ENCODE data around the gene NSRP1. TPM values are rescaled to one million over a fixed set of nuclear protein-coding genes. Genes with fewer than 3 reads are reported as not detected.

Gene NSRP1
- polyA plus RNA-seq (4.5 and 8.6 TPM in 2 replicates), polyA minus RNA-seq (13.1 and 16.0 TPM in 2 replicates)

- H3F3A ChIP-seq (ENCODE audit: insufficient read depth, low read length, poor library complexity, severe bottlenecking), result no peaks in the 10 kb centered on the region
- no peaks in the 10 kb centered on the region for H3K36me3 ChIP-seq (ENCODE audit: insufficient read depth, low read length)
- TF ChIP-seq, protein P1, sequence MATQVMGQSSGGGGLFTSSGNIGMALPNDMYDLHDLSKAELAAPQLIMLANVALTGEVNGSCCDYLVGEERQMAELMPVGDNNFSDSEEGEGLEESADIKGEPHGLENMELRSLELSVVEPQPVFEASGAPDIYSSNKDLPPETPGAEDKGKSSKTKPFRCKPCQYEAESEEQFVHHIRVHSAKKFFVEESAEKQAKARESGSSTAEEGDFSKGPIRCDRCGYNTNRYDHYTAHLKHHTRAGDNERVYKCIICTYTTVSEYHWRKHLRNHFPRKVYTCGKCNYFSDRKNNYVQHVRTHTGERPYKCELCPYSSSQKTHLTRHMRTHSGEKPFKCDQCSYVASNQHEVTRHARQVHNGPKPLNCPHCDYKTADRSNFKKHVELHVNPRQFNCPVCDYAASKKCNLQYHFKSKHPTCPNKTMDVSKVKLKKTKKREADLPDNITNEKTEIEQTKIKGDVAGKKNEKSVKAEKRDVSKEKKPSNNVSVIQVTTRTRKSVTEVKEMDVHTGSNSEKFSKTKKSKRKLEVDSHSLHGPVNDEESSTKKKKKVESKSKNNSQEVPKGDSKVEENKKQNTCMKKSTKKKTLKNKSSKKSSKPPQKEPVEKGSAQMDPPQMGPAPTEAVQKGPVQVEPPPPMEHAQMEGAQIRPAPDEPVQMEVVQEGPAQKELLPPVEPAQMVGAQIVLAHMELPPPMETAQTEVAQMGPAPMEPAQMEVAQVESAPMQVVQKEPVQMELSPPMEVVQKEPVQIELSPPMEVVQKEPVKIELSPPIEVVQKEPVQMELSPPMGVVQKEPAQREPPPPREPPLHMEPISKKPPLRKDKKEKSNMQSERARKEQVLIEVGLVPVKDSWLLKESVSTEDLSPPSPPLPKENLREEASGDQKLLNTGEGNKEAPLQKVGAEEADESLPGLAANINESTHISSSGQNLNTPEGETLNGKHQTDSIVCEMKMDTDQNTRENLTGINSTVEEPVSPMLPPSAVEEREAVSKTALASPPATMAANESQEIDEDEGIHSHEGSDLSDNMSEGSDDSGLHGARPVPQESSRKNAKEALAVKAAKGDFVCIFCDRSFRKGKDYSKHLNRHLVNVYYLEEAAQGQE (IDR thresholded peaks at IDR 0.05; ENCODE audit: borderline replicate concordance), result peak; percentile 94
- TF ChIP-seq RAD21 (conservative IDR thresholded peaks at IDR 0.05), result no peak
- peak; percentile 55 for TF ChIP-seq EP300 (conservative IDR thresholded peaks at IDR 0.05; ENCODE audit: poor library complexity, severe bottlenecking)
- TF ChIP-seq POLR2AphosphoS5 (IDR thresholded peaks at IDR 0.05), result peak; percentile 99
- TF ChIP-seq MXI1 (conservative IDR thresholded peaks at IDR 0.05; ENCODE audit: poor library complexity, severe bottlenecking), result peak; percentile 73
- peak; percentile 9 for TF ChIP-seq CTCF (IDR thresholded peaks at IDR 0.05; ENCODE audit: poor library complexity, severe bottlenecking)
- TF ChIP-seq EZH2 (IDR thresholded peaks at IDR 0.05; ENCODE audit: borderline replicate concordance, insufficient read depth, low read length, poor library complexity, severe bottlenecking), result no peak
- TF ChIP-seq SMC3 (conservative IDR thresholded peaks at IDR 0.05; ENCODE audit: poor library complexity), result no peak
- TF ChIP-seq TAF1 (IDR thresholded peaks at IDR 0.05; ENCODE audit: low read depth), result peak; percentile 96
- H2AFZ ChIP-seq (ENCODE audit: low read depth, low read length), result peak within 1 kb of the TSS; percentile 98
- no peaks in the 10 kb centered on the region for H3K27me3 ChIP-seq (ENCODE audit: insufficient read depth, low read depth, low read length)
- peak within 1 kb of the TSS; percentile 71 for H3K4me3 ChIP-seq (ENCODE audit: low read length)
- H3K27ac ChIP-seq (ENCODE audit: low read length), result peak within 1 kb of the TSS; percentile 85
- peak within 1 kb of the TSS; percentile 75 for H3K9ac ChIP-seq (ENCODE audit: low read length)
- H4K20me1 ChIP-seq (ENCODE audit: insufficient read depth), result no peaks in the 10 kb centered on the region
- peaks cover 20% of the 10 kb centered on the region for H3K79me2 ChIP-seq (replicated peaks; ENCODE audit: insufficient read depth, low read length)
- no peaks in the 10 kb centered on the region for H3K9me2 ChIP-seq (ENCODE audit: insufficient read depth, low read length)
- H3K4me2 ChIP-seq (ENCODE audit: low read length), result peak within 1 kb of the TSS; percentile 74
- H3K9me3 ChIP-seq (ENCODE audit: low read length), result no peaks in the 10 kb centered on the region
These were observed at the start of gene NSRP1 for GRCh38 chr17:30116661-30117551. Gene NSRP1 (plus strand): TSS chr17:30116816. CDS start chr17:30116844, 28 bp downstream.

DNA sequence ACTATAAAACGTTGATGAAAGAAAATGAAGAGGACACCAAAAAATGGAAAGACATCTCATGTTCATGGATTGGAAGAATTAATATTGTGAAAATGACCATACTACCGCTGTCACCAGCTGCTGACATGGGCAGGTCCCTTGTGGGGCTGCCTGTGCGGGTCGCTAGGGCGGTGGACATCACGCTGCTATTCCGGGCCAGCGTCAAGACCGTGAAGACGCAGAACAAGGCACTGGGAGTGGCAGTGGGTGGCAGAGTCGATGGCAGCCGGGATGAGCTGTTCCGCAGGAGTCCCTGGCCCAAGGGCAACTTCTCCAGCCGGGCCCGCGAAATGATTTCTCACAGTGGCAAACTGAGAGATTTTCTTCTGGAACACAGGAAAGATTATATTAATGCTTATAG lies 48.2 kb upstream of the NSRP1 start:
- Histone ChIP-seq H3K27ac (ENCODE audit: low read length) (no peak overlapping the region), H3K9me2 (ENCODE audit: insufficient read depth, low read length) (no peaks in the 10 kb centered on the region), H3F3A (ENCODE audit: insufficient read depth, low read length, poor library complexity, severe bottlenecking) (no peaks in the 10 kb centered on the region)

More for the DNA sequence above, 48.2 kb upstream of the NSRP1 start:
- no peaks in the 10 kb centered on the region for H4K20me1 ChIP-seq (ENCODE audit: insufficient read depth)
- no peak for TF ChIP-seq CTCF (IDR thresholded peaks at IDR 0.05; ENCODE audit: poor library complexity, severe bottlenecking)
- TF ChIP-seq MXI1 (conservative IDR thresholded peaks at IDR 0.05; ENCODE audit: poor library complexity, severe bottlenecking), result no peak
- no peak for TF ChIP-seq SMC3 (conservative IDR thresholded peaks at IDR 0.05; ENCODE audit: poor library complexity)
- no peak for TF ChIP-seq EZH2 (IDR thresholded peaks at IDR 0.05; ENCODE audit: borderline replicate concordance, insufficient read depth, low read length, poor library complexity, severe bottlenecking)
- no peak for TF ChIP-seq TAF1 (IDR thresholded peaks at IDR 0.05; ENCODE audit: low read depth)
- TF ChIP-seq RAD21 (conservative IDR thresholded peaks at IDR 0.05), result no peak
- TF ChIP-seq EP300 (conservative IDR thresholded peaks at IDR 0.05; ENCODE audit: poor library complexity, severe bottlenecking), result no peak
- TF ChIP-seq POLR2AphosphoS5 (IDR thresholded peaks at IDR 0.05), result no peak
- TF ChIP-seq, protein P1 (IDR thresholded peaks at IDR 0.05; ENCODE audit: borderline replicate concordance), result no peak
- H3K4me2 ChIP-seq (ENCODE audit: low read length), result no peak overlapping the region
- H3K79me2 ChIP-seq (replicated peaks; ENCODE audit: insufficient read depth, low read length), result no peaks in the 10 kb centered on the region
- H3K9ac ChIP-seq (ENCODE audit: low read length), result no peak overlapping the region
- H3K36me3 ChIP-seq (ENCODE audit: insufficient read depth, low read length), result no peaks in the 10 kb centered on the region
- no peaks in the 10 kb centered on the region for H3K9me3 ChIP-seq (ENCODE audit: low read length)
- H3K27me3 ChIP-seq (ENCODE audit: insufficient read depth, low read depth, low read length), result no peaks in the 10 kb centered on the region
- no peak overlapping the region for H2AFZ ChIP-seq (ENCODE audit: low read depth, low read length)
- H3K4me3 ChIP-seq (ENCODE audit: low read length), result no peak overlapping the region

Measured in neural cell (in vitro differentiated cells).